ENCODE data around the gene SH3TC1. TPM values are rescaled to one million over a fixed set of nuclear protein-coding genes. Genes with fewer than 3 reads are reported as not detected.
A peak's percentile ranks its signal among the peaks of the same experiment; 100 is the strongest.

Gene SH3TC1
- total and polyA plus RNA-seq, 2 of the 13 experiments (the other 11 are each of a cell fraction or from before 2014, with no cell fraction given) = 14.9 to 21.8 TPM

DNA sequence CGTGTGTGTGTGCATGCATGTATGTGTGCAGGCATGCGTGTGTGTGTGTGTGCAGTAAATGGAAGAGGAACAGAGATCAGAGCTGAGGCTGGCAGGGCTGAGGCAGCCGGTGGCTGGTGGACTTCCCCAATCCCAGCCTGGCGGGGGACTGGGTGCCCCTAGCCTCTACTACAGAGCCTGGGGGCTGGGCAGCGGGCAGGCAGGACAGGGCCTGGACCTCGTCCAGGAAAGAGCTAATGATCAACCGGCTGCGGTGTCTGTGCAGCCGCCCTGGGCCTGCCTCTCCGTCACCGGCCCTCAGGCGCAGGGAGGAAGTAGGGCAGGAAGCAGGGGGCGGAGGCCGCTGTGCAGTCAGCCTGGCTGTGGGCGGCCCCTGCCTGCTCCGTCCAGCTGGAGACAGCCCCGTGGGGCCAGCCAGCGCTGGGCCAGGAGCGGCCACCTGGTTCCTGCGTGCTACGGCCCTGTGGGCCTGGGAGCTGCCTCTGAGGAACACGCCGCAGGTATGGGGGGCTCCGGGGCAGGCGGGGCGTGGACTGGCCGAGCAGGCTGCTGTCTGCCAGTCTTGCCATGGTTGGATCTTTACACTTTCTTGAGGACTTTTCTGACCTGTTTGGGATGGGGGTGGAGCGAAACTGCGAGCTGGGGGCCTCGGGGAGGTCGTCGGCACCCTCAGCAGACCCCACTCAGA is at the start of gene SH3TC1 (continued):
- TF ChIP-seq, protein P1, sequence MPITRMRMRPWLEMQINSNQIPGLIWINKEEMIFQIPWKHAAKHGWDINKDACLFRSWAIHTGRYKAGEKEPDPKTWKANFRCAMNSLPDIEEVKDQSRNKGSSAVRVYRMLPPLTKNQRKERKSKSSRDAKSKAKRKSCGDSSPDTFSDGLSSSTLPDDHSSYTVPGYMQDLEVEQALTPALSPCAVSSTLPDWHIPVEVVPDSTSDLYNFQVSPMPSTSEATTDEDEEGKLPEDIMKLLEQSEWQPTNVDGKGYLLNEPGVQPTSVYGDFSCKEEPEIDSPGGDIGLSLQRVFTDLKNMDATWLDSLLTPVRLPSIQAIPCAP (CRISPR knock-in tag; IDR thresholded peaks at IDR 0.05; ENCODE audit: low read depth) = peak; percentile 49; the same call in 1 of the 2 replicates
- TF ChIP-seq DMAP1 (CRISPR knock-in tag; IDR thresholded peaks at IDR 0.05) (peak; percentile 75; the same call in 1 of the 2 replicates), NFE2L1 (CRISPR knock-in tag; IDR thresholded peaks at IDR 0.05; ENCODE audit: borderline replicate concordance) (0 out of 2 replicates have a peak, but pooled peaks have one; percentile 12), ZMYM4 (CRISPR knock-in tag; IDR thresholded peaks at IDR 0.05) (peak; percentile 71), MTF2 (CRISPR knock-in tag; IDR thresholded peaks at IDR 0.05; ENCODE audit: borderline replicate concordance) (peak; percentile 51; the same call in 1 of the 2 replicates), HMG20A (CRISPR knock-in tag; IDR thresholded peaks at IDR 0.05; ENCODE audit: borderline replicate concordance) (peak; percentile 53; the same call in 1 of the 2 replicates), GFI1 (CRISPR knock-in tag; IDR thresholded peaks at IDR 0.05; ENCODE audit: borderline replicate concordance) (peak; percentile 56; the same call in 1 of the 2 replicates), KAT7 (CRISPR knock-in tag; IDR thresholded peaks at IDR 0.05; ENCODE audit: borderline replicate concordance) (0 out of 2 replicates have a peak, but pooled peaks have one; percentile 74), ZNF790 (CRISPR knock-in tag; IDR thresholded peaks at IDR 0.05; ENCODE audit: borderline replicate concordance) (no peak), KDM4B (CRISPR knock-in tag; IDR thresholded peaks at IDR 0.05) (peak; percentile 52; the same call in 1 of the 2 replicates), ZFP82 (CRISPR knock-in tag; IDR thresholded peaks at IDR 0.05; ENCODE audit: borderline replicate concordance) (peak; percentile 44; the same call in 1 of the 2 replicates), KLF9 (CRISPR knock-in tag; IDR thresholded peaks at IDR 0.05; ENCODE audit: low read depth) (0 out of 2 replicates have a peak, but pooled peaks have one; percentile 30), HOXD1 (CRISPR knock-in tag; IDR thresholded peaks at IDR 0.05) (peak; percentile 74; the same call in 1 of the 2 replicates), ZBTB38 (CRISPR knock-in tag; IDR thresholded peaks at IDR 0.05) (peak; percentile 54; the same call in 1 of the 2 replicates), POLR2A (IDR thresholded peaks at IDR 0.05; ENCODE audit: insufficient read depth in 1 of 2, low read depth in 2 of 2, low read length in 2 of 2) (peak in 1 of 2 experiments; percentile 58; a peak in 2 of 4 replicates), RNF2 (conservative IDR thresholded peaks at IDR 0.05; ENCODE audit: low read depth) (0 out of 2 replicates have a peak, but pooled peaks have one; percentile 37)
- TF ChIP-seq, protein P2, sequence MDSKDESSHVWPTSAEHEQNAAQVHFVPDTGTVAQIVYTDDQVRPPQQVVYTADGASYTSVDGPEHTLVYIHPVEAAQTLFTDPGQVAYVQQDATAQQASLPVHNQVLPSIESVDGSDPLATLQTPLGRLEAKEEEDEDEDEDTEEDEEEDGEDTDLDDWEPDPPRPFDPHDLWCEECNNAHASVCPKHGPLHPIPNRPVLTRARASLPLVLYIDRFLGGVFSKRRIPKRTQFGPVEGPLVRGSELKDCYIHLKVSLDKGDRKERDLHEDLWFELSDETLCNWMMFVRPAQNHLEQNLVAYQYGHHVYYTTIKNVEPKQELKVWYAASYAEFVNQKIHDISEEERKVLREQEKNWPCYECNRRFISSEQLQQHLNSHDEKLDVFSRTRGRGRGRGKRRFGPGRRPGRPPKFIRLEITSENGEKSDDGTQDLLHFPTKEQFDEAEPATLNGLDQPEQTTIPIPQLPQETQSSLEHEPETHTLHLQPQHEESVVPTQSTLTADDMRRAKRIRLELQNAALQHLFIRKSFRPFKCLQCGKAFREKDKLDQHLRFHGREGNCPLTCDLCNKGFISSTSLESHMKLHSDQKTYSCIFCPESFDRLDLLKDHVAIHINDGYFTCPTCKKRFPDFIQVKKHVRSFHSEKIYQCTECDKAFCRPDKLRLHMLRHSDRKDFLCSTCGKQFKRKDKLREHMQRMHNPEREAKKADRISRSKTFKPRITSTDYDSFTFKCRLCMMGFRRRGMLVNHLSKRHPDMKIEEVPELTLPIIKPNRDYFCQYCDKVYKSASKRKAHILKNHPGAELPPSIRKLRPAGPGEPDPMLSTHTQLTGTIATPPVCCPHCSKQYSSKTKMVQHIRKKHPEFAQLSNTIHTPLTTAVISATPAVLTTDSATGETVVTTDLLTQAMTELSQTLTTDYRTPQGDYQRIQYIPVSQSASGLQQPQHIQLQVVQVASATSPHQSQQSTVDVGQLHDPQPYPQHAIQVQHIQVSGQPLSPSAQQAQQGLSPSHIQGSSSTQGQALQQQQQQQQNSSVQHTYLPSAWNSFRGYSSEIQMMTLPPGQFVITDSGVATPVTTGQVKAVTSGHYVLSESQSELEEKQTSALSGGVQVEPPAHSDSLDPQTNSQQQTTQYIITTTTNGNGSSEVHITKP (CRISPR knock-in tag; IDR thresholded peaks at IDR 0.05; ENCODE audit: low read depth) = peak; percentile 89
- TF ChIP-seq, protein P3, sequence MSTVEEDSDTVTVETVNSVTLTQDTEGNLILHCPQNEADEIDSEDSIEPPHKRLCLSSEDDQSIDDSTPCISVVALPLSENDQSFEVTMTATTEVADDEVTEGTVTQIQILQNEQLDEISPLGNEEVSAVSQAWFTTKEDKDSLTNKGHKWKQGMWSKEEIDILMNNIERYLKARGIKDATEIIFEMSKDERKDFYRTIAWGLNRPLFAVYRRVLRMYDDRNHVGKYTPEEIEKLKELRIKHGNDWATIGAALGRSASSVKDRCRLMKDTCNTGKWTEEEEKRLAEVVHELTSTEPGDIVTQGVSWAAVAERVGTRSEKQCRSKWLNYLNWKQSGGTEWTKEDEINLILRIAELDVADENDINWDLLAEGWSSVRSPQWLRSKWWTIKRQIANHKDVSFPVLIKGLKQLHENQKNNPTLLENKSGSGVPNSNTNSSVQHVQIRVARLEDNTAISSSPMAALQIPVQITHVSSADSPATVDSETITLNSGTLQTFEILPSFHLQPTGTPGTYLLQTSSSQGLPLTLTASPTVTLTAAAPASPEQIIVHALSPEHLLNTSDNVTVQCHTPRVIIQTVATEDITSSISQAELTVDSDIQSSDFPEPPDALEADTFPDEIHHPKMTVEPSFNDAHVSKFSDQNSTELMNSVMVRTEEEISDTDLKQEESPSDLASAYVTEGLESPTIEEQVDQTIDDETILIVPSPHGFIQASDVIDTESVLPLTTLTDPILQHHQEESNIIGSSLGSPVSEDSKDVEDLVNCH (CRISPR knock-in tag; IDR thresholded peaks at IDR 0.05) = peak; percentile 91; the same call in 1 of the 2 replicates
- TF ChIP-seq, protein P4, sequence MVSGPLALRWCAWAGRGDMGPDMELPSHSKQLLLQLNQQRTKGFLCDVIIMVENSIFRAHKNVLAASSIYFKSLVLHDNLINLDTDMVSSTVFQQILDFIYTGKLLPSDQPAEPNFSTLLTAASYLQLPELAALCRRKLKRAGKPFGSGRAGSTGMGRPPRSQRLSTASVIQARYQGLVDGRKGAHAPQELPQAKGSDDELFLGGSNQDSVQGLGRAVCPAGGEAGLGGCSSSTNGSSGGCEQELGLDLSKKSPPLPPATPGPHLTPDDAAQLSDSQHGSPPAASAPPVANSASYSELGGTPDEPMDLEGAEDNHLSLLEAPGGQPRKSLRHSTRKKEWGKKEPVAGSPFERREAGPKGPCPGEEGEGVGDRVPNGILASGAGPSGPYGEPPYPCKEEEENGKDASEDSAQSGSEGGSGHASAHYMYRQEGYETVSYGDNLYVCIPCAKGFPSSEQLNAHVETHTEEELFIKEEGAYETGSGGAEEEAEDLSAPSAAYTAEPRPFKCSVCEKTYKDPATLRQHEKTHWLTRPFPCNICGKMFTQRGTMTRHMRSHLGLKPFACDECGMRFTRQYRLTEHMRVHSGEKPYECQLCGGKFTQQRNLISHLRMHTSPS (CRISPR knock-in tag; IDR thresholded peaks at IDR 0.05; ENCODE audit: low read depth) = peak; percentile 92

Measured in HepG2 (cell line).